GF-D8 (cell line): ENCODE data around the gene ZBTB40.

Experiments
- DNase-seq: peaks from one replicate; lab custom pipeline; 2025; lab: John Stamatoyannopoulos, UW

Gene ZBTB40

DNA sequence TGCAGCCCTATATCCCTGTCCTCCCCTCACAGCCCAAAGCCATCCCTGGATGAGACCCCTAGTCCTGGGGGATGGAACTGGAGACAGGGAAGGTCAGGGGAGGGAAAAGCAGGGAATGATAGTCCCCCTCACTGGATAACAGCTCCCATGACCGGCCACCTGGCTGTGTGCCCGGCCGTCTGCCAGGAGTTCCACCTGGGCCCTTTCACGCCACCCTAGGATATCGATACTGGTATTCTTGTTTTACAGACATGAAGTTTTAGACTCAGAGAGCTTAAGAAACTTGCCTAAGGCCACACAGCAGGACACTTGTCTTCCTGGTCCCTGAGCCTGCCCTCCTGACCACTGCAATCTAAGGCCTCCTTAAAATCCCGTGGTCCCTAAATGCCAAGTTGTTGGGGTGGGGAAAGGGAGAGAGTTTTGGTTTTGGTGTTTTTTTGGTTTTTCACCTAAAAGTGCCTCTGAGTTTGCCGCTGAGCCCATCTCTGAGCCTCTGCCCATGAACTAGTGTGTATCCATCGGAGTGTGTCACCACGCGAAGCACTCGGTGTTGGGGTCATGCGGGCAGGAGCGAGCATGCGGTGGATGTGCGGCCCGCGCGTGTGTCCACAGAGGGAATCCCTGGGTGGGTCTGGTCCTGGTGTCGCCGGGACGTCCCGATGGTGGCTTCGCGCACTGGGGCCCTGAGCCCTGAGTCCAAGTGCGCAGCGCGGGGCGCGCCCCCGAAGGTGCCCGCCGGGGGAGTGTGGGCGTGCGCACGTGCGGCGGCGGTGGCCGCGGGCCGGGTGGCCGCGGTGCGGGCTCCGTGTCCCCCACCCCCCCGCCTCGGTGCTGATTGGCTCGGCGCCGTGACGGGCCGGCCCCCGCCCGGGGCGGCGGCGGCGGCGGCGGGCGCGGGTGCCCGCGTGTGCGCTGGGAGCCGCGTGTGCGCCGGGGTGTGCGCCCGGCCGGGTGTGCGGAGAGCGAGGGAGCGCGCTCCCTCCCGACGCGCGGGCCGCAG, 111.2 kb downstream of the ZBTB40 start, which contains the start of gene EPHA8:
Gene EPHA8 (plus strand): TSS at position 906 of the 1,000 bp plus-strand sequence. CDS start 147 bp downstream, outside the sequence.
- DNase-seq, result no peak

DNA sequence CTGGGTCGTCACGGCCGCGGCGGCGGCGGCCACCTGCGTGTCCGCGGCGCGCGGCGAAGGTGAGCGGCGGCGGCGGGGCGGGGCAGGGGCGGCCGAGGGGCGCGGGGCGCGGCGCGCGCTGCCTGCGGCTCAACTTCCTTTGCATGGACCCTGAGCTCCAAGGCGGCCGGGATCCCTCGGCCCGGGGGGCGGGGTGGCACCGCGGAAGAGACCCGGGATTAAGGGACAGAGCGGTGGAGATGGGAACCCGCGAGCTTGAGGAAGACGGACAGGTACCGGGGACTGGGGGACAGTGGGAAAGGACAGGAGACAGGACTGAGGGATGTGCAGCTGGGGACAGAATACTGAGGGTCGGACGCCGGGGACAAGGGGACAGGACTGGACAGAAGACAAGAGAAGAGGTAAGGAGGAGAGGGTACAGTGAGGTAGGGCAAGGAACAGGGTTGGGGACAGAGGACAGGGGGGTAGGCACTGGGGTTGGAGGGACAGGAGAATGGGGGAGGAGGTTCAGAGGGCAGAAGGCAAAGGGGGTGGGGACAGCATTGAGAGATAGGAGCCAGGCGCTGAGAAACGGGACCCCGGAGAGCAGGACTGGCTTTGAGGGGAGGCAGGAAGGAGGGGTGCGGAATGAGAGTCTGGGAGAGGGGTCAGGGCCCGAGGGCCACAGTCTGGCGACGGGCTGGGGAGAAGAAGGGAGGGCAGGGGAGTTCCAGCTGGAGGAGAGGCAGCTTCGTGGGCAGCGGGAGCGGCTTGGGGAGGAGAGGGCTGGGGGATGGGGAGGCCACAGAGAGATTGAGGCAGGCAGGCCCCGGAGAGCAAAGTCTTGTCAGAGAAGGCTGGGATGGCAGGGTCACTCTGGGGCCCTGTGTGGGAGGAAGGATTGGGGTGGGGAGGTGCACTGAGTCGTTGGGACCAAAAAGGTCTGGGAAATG, 112.3 kb downstream of the ZBTB40 start:
- no peak for DNase-seq

DNA sequence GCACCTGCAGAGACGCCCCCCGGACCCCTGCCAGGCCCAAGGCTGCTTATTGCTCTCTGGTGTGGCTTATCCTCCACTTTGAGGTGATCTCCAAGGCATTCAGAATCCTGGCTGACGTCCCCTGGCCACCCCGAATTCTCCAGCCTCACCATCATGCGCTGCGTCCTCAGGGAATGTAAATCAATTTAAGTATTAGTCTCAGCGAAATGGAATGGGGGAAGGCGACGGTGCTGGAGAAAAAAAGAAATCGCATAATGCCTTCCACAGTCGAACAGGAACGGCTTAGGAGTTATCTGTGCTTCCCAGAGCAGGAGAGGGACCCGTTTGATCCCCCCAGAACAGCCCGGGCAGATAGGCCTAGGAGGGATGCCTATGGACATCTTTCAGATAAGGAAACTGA, 114.5 kb downstream of the ZBTB40 start:
- DNase-seq, result no peak

DNA sequence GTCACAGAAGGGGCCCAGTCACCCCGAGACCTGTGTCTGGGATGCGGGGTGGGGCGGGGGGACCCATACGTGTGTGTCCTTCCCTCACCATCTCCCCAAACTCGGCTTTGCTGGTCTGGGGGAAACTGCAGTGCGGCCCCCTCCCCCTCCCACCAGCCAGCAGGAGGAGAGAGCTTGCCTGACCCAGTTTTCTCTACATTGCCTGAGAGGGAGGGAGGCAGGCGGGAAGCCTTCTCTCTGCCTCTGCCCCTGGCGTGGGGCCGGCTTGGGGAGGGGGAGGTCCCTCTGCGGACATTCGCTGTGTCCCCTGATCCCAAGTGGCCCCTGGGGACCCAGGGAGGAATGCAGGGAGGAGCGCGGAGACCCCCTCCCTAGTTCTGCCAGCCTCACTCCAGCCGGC, 115.5 kb downstream of the ZBTB40 start:
- DNase-seq, result no peak

DNA sequence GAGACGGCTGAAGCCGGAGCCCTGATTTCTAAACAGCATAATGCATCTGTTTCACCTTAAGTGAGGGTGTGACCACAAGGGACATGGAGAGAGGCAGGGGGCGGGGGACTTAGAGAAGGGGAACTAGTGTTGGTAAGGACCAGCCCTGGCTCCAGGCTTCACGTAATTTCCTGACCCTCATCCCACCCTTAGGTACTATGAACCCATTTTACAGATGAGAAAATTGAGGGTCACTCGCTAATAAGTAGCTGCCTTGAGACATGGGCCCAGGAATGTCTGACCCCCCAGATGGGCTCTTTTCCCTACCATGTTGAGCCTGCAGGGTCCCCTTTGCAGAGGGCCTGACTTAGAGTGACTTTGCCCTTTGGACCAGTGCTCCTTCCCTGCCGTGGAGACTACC, 116.3 kb downstream of the ZBTB40 start:
- no peak for DNase-seq

DNA sequence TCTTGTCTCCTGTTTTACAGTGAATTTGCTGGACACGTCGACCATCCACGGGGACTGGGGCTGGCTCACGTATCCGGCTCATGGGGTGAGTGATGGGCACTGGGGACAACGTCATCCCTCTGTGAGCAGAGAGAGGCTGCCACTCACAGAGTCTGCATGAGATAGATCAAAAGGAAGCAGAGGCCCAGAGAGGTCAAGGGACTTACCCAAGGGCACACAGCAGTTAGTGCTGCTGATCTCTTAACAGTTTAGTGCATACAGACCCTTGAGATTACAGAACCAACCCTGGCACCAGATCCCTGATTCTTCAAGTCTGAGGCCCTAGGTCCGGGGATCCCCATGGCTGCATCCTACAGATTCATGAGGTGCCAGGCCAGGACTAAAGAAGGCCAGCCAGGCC, 117.6 kb downstream of the ZBTB40 start:
- DNase-seq, result no peak

DNA sequence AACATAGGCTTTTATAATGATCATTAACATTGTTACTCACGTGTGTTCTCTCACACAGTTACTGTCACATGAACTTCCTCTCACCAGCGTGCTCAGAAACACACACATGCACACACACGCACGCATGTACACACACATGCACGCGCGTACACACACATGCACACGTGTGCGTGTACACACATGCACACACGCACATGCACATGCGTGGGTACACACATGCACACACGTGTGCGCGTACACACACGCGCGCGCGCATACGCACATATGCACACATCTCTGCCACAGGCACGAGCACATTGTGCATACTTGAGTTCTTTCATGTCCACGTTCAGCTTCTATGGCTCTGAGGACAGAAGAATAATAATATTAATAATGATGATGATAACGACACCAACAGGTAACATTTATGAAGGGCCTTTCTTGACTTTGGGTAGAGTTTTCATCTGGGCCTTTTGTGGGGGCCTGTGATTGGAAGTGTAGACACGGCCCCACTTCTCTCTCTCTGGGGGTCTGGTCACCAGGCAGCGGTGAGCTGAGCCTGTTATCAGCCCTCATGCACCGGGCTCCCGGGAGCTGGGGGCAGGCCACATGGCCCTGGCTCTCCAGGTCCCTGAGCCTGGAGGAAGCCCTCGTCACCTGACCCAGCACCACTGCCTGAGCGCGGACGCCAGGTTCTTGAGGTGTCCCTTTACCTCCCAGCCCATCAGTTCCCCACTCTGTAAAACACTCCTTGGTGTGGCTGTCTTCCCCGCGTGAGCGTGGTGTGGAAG, 118.7 kb downstream of the ZBTB40 start:
- DNase-seq, result no peak

DNA sequence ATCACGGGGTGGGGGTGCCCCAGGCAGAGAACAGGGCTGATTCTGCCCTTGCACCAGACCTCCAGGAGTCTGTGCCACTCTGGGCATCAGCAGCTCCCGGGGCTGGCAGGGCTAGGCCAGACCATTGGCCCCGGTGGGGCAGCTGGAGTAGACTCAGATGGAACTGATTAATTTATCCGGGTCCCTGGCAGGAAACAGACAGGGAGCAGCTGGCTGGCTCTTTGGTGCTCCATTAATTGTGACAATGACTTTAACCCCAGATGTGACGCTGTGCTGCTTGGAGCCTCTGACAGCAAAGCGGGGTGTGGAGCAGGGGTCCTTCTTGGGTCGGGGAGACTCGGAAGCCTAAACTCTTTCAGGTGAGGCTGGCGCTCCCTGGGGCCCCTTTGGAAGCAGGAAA, 121.2 kb downstream of the ZBTB40 start:
- DNase-seq, result no peak

DNA sequence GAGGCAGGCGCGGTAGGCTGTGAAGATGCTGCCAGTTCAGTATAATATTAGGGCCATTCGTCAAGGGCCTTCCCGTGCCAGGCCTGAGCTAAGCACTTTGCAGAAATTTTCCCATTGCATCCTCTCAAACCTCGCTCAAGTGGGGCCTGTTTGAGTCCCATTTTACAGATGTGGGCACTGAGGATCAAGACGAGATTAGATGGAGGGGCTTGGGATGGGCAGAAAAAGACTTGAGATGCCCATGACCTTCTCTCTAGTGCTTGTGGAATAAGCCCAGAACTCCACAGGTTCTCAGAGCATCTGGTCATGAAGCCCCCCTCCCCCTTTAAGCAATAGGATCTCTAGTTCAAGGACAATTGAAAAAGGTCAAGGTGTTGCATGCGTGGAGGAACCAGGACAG, 121.6 kb downstream of the ZBTB40 start:
- no peak for DNase-seq

DNA sequence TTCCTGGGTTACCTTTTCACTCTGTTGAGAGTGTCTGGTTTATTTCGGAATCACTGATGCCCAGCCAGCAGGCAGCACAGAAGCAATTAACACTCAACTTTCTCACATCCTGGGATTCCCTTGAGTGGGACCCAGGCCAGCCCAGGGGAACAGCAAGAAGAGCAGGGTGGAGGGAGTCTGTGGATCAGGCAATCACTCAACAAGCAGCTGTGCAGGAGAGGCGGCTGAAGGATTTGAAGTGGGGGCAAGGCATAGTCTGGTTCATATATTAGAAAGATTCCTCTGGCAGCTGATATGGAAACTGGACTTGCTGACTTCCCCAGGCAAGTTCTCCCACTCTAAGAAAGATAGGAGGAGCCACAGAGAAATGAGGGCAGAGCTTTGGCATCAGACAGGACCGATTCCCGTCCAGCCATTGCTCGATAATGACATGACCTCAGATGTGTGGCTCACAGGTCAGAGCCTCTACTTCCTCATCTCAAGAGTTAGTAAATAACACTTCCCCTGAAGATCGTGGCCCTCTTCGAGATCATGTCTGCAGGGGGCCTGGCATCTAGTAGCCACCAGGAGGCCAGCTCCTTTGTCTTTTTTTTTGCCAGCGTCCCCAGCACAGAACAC, 124.0 kb downstream of the ZBTB40 start:
- no peak for DNase-seq

DNA sequence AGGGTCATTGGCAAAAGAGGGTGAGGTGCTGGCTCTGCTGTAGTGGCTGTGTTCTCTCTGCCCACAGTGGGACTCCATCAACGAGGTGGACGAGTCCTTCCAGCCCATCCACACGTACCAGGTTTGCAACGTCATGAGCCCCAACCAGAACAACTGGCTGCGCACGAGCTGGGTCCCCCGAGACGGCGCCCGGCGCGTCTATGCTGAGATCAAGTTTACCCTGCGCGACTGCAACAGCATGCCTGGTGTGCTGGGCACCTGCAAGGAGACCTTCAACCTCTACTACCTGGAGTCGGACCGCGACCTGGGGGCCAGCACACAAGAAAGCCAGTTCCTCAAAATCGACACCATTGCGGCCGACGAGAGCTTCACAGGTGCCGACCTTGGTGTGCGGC, 124.5 kb downstream of the ZBTB40 start:
- no peak for DNase-seq

DNA sequence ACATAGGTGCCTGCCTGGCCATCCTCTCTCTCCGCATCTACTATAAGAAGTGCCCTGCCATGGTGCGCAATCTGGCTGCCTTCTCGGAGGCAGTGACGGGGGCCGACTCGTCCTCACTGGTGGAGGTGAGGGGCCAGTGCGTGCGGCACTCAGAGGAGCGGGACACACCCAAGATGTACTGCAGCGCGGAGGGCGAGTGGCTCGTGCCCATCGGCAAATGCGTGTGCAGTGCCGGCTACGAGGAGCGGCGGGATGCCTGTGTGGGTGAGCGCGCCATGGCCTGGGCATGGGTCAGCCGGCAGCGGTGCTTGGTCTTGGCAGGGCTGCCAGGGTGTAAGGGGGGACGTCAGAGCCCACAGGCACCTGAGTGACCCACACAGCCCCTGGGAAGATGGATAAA, 125.0 kb downstream of the ZBTB40 start:
- no peak for DNase-seq

DNA sequence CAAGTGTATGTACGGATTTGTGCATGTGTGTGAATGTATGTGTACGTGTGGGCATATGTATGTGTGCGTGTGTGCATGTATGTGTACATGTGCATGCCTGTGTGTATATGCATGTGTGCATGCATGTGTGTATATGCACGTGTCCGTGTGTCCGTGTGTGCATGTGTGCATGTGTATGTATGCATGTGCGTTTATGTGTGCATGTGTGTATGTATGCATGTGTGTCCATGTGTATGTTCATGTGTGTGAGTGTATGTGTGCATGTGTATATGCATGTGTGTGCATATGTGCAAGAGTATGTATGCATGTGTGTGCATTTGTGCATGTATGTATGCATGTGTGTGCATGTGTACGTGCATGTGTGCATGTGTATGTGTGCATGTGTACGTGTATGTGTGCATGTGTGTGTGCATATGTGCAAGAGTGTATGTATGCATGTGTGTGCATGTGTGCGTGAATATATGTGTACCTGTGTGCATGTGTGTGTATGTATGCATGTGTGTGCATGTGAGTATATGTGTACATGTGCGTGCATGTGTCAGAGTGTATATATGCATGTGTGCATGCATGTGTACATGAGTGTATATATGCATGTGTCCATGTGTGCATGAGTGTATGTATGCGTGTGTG, 127.2 kb downstream of the ZBTB40 start:
- DNase-seq, result no peak

DNA sequence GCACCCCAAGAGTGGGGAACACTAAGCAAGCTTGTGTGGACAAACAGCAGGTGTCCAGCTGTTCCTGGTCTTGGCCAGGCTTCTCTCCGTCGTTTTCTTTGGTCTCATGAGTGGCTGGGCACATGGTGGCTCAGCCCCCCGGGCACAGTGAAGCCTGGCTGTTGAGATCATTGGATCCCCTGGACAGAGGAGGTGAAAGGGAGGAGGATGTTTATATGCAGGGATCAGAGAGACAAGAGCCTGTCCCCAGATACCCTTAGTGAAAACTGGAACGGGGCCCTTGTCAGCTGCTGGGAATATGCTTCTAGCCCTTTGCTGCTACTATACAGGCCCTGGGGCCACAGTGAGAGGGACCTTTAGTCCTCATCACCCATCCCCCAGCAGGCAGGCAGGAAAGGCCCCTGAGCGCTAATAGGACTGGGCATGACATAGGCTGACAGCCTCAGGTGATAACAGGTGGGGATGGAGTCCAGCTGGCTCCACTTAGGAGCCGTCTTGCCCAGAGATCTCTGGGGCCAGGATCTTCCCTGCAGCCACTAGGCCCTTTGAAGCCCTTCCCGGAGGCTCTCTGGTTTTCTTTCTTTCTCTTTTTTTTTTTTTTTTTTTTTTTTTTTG, 128.0 kb downstream of the ZBTB40 start:
- no peak for DNase-seq
